T-helper 22 cell (primary cell): ENCODE results near the gene ARMCX4.
"Not testable (repeated sequence)": the region's sequence is repeated elsewhere in the genome, so short reads cannot be mapped to it uniquely, and the experiment has no call there.

Experiments
- DNase-seq: peaks from one replicate; pipeline ENCODE4 v3.0.0-alpha.2; 2020; ENCODE audit warnings: low read depth

The ARMCX4 gene

DNA sequence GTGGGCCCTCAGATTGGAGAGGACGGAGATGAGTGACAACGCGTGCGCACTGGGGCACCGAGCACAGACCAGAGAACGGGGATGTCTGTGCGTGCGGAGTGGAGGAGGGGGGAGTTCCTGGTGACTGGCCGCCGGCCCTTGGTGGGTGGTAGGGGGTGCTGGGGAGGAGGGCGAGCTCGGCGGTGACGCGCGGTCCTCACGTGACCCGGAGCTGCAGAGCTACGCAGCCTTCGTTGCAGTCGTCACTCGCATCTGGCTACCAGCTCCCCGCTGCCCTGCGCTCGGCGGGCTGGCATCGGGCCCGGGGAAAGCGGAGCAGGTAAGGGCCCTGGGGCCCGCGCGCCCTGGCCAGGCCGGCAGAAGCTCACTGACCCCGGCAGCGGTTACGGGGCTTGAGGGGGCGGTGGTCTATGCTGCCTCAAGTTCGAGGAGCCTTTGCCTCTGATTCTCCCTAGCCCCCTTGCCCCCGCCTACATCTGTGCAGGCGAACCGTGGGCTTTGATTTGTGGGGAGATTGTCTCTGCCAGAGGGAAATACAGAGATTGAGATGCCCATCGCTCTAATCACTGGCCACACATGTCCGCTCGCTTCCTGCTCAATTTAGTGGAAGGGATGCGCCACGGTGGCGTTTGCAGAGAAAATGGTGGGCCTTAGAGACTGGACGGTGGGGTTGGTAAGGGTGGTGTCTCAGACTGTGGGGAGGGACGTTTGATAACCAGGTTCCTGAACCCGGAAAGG, at the start of gene ARMCX4:
ARMCX4 (plus strand) TSS at position 245 of the 738 bp plus-strand sequence. CDS start 3,134 bp downstream, outside the sequence.
- peak; percentile 15 for DNase-seq

DNA sequence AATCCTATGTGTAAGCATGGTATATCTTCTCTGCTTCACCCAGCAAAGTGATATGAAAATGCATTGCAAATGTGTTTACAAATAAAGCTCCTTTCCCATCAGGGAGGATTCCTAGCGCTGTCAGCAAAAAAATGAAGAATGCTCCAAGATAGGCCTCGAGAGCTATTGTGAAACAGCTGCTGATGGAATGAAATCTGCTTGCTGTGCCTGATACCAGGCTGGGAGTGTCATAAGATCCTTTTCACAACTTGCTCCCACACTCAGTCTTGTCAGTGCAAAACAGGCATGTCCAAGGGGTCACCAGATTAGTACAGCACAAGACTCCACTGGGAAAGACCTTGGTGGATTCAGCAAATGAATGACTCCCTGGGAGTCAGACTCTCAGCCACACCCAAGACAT, 43.2 kb upstream of the ARMCX4 start:
- DNase-seq, result no peak

DNA sequence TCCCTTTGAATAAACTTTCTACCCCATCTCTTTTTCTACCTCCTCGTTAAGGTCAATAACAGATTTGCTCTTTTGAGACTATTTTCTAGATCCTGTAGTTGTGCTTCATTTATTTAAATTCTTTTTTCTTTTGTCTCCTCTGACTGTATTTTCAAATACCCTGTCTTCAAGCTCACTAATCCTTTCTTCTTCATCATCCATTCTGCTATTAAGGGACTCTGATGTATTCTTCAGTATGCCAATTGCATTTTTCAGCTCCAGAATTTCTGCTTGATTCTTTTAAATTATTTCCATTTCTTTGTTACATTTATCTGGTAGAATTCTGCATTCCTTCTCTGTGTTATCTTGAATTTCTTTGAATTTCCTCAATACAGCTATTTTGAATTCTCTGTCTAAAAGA, 36.0 kb upstream of the ARMCX4 start:
- no peak for DNase-seq

DNA sequence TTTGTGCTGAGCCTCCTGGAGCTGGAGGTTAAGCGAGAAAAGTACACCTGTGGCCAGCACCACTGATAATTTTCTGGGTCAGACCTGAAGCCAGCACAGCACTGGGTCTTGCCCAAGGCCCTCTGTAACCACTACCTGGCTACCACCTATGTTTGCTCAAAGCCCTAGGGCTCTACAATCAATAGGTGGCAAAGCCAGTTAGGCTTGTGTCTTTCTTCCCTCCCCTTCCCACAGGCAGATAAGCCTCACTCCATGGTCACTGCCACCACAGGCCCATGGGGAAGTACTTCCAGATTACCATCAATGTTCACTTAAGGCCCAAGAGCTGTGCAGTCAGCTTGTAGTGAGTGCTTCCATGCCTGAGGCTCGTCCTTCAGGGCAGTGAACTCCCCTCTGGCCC, 35.2 kb upstream of the ARMCX4 start:
- no peak for DNase-seq

DNA sequence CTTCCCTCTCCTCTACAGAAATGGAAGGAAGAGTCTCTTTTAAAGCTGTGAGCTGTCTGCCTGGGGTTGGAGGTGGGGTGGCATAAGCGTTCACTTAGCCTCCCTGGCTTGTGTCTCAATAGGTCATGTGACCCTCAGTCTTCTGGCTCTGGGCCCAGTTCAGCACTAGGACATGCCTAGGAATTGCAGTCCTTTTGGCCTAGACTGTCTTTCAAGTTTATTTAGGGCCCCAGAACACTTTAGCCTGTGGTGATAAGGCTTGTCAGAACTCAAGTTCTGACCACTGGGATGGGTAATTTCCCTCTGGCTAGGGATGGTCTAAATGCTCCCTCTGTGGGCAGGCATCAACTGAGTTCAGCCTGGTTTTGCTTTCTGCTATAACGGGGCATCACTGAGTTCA, 34.3 kb upstream of the ARMCX4 start:
- no peak for DNase-seq

DNA sequence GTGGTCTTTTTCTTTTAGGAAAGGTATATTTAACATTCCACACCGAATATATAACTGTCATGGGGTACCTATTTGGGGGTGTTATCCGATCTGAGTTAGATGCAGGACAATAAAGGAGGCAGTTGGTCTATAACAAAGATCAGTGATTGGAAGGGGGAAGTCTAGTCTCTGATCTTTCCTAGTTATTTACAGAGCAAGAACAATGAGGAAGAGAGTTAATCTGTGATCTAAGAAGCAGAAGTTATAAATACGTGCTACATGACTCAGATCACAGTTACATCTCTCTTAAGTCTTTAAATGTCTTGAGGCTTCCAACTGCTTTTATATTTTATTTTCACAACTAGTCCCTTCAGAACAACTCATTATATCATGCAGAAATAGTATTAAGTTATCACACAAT, 33.2 kb upstream of the ARMCX4 start:
- DNase-seq, result no peak

DNA sequence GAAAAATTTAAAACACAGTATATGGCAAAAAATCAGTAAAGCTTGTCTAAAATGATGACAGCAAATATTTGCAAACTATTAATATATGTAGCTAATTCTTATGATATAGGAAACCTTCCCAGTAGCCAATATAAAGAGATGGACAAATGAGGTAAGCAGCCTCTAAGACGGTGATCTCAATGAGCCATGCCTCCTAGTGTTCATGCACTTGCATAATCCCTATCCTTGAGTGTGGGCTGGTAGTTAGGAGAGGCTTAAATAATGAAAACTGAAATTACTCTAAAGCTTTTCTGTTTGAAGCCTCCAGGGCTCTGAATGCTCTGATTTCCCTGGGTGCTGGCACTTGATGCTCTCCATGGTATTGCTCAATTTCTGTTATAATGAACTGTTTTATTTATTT, 24.6 kb upstream of the ARMCX4 start:
- DNase-seq, result no peak

DNA sequence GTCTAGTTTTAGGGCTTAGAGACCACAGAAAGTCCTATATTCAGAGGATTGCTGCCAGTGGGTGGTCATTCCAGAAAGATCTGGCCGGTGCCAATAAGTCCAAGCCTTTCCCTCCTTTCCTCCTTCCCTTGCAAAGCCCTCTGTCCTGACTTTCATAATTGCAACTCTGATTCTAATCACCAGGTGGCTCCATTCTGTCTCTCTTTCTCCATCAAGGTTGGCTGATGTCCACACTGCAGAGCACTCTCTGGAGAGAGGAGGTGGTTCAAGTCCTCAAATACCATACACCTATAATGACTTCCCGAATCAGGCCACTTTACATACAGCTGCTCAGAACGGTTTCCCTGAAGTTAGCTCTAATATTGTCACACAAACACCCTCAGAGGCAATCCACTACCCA, 22.4 kb upstream of the ARMCX4 start:
- no peak for DNase-seq

DNA sequence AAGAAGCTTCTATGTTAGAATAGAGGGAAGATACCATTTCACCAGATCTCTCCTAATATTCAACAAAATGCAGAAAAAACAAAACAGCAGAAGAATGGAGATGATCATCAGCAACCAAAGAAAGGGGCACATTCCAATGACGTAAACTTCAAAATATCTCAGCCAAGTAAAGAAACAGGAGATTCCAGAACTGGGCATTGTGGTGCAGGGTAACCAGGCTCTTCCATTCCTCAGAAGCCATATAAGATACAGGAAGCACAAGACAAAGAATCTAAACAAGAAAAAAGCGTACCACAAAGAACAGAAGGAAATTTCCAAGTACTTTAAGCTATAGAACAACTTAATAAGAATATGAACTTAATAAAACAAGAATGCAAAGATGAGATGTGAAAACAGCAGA, 6.9 kb upstream of the ARMCX4 start:
- DNase-seq, result no peak

DNA sequence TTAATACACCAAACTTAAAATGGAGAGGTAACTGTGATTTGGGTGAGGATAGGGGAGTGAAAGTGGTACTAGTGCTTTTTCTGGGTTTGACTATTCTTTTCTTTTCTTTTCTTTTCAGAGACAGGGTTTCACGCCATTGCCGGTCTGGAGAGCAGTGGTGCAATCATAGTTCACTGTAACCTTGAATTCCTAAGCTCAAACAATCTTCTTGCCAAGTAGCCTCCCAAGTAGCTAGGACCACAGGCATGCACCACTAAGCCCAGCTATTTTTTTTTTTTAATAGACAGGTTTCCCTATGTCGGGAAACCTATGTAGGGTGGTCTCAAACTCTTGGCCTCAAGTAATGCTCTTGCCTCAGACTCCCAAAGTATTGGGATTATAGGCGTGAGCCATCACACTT, 3.0 kb upstream of the ARMCX4 start:
- DNase-seq, result no peak

DNA sequence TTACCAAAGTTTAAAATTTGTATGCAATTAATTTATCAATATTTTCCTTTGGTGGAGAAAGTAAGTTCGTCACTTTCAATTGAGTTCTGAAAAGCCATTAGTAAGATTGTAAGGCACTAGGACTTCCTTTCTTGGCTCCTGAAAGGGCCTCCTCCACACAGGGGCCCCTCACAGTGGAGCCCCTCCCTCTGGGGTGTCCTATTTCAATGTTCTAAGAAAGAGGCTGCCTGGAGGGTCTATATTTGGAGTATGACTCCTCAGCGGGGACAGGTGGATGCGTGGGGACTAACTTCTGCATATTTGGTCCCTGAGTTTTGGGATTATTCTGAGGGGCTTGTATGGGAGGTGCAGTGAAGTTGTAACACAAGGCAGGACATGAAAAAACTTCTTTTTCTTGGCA, 1.6 kb upstream of the ARMCX4 start:
- no peak for DNase-seq

DNA sequence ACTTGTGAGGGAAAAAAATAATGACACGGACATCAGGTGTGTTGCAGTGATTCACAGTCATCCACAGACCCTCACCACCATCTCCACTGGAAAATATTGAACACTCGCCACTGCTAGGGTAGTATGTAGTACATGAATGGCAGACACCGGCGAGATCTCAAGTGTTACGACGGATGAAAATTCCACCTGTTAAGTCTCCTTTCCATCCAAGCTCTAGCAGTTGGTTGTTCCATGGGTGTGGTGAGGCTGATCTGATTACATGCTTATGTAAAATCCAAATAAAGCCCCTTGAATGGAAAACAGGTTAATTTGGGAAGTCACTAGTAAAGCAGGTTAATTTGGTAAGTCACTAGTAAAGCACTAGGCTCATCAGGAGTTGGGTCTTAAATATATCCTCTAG, 1.1 kb upstream of the ARMCX4 start:
- no peak for DNase-seq

DNA sequence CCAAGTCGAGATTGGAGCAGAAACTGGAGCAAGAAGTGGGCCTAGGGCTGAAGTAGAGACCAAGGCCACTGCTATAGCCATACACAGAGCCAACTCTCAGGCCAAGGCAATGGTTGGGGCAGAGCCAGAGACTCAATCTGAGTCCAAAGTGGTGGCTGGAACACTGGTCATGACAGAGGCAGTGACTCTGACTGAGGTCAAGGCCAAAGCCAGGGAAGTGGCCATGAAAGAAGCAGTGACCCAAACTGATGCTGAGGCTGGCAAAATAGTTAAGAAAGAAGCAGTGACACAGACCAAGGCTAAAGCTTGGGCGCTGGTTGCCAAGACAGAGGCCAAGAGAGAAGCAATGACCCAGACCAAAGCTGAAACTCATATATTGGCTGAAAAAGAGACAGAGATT, 3.5 kb downstream of the ARMCX4 start:
- DNase-seq, result no peak

DNA sequence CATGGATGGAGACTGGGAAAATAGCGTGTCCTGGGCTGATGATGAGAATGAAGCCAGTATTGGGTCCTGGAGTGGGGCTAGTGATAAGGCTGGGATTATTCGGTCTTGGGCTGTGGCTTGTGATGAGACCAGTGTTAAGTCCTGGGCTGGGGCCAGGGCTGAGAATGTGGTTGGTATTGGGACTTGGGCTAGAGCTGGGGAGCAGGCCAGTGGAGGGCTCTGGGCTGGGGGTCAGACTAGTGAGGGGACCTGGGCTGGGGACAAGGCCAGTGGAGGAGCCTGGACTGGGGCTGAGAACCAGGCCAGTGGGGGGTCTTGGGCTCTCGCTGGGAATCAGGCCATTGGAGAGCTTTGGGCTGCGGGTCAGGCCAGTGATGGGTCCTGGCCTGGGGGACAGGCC, 6.7 kb downstream of the ARMCX4 start:
- no peak for DNase-seq

DNA sequence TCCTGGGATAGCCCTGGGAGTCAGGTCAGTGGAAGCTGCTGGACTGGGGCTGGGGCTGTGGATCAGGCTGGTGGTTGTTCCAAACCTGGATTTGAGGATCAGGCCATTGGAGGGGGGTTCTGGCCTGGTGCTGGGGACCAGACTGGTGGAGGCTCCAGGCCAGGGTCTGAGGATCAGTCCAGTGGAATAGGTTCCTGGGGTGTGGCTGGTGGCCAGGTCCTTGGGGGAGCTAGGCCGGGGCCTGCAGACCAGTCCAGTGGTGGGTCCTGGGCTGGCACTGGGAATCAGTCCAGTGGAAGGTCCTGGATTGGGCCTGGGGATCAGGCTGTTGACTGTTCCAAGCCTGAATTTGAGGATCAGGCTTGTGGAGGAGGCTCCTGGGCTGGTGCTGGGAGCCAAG, 8.0 kb downstream of the ARMCX4 start:
- no peak for DNase-seq

DNA sequence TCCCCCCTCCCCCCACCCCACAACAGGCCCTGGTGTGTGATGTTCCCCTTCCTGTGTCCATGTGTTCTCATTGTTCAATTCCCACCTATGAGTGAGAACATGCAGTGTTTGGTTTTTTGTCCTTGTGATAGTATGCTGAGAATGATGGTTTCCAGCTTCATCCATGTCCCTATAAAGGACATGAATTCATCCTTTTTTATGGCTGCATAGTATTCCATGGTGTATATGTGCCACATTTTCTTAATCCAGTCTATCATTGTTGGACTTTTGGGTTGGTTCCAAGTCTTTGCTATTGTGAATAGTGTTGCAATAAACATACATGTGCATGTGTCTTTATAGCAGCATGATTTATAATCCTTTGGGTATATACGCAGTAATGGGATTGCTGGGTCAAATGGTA, 17.7 kb downstream of the ARMCX4 start:
- not testable (repeated sequence) for DNase-seq

DNA sequence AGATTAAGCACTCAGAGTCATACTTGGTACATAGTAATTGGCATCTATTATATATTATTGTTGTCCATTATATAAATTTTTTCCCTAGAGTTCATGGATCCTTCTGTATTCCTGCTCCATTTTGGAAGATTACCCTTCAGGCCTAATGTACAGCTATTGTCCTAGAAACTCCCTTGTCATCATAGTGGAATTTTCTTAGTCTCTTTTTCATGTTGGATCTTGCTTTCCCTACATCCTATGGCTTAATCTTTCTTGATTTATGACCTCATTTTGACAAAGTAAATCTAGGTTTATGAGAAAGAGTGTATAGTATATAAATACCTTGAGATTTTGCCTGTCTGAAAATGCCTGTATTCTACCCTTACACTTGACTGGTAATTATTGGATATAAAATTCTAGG, 22.1 kb downstream of the ARMCX4 start:
- DNase-seq, result no peak

DNA sequence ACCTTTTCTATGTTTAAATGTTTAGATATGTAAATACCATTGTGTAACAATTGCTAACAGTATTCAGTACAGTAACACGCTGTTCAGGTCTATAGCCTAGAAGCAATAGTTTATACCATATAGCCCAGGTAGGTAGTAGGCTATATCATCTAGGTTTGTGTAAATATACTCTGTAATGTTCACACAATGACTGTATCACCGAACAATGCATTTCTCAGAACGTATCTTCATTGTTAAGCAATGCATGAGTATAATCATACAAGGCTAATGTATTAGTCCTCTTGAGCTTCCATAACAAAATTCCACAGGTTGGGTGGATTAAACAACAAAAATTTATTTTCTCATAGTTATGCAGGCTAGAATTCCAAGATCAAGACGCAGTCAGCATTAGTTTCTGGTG, 22.7 kb downstream of the ARMCX4 start:
- DNase-seq, result no peak

DNA sequence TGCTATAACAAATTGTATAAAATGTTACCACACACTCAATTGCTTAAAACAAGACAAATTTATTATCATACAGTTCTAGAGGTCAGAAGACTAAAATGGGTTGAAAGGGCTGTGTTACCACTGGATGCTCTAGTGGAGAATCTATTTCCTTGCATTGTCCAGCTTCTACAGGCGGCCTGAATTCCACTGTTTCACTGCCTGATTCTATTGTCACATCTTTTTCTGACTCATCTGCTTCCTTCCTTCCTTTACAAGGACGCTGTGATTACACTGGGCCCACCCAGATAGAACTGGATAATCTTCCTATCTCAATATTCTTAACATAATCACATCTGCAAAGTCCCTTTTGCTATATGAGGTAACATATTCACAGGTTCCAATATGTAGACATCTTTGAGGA, 45.7 kb downstream of the ARMCX4 start:
- DNase-seq, result no peak
